Kidney (tissue), 14 donors: ENCODE data around the gene DCP1A. TPM values are rescaled to one million over a fixed set of nuclear protein-coding genes. Genes with fewer than 3 reads are reported as not detected.
A peak's percentile ranks its signal among the peaks of the same experiment; 100 is the strongest.

ENCODE experiments used
- DNase-seq, 5 donors: peaks; one replicate each; pipeline ENCODE4 v3.0.0-alpha.2; 2013 to 2020
- FAIRE-seq: peaks from 2 replicates; lab custom pipeline; 2012; peaks lifted over from hg19 to GRCh38; lab: Jason Lieb, UNC
- H3K27ac ChIP-seq, 2 donors: one replicate each; pipeline ENCODE4 v1.7.0; 2013; ENCODE audit warnings: low read depth in 2 of 2, low read length in 2 of 2, inconsistent platforms in 1 of 2
- H3K27me3 ChIP-seq: one replicate; pipeline ENCODE4 v1.7.1; 2013; ENCODE audit warnings: low read length, inconsistent platforms; ENCODE audit not compliant: control insufficient read depth, insufficient read depth
- H3K36me3 ChIP-seq, 3 donors: one replicate each; pipeline versions ENCODE4 v1.7.0 to v1.7.1; 2013; ENCODE audit warnings: low read length in 3 of 3, control low read depth in 1 of 3, inconsistent platforms in 1 of 3; ENCODE audit not compliant: insufficient read depth in 3 of 3, control insufficient read depth in 2 of 3
- H3K4me1 ChIP-seq, 3 donors: one replicate each; pipeline versions ENCODE4 v1.7.0 to v1.7.1; 2013; ENCODE audit warnings: low read length in 3 of 3, inconsistent platforms in 1 of 3, low read depth in 1 of 3; ENCODE audit not compliant: control insufficient read depth in 2 of 3, insufficient read depth in 2 of 3
- H3K4me3 ChIP-seq, 3 donors: one replicate each; pipeline versions ENCODE4 v1.7.0 to v1.8.1; 2013; ENCODE audit warnings: low read length in 3 of 3, control low read depth in 1 of 3, inconsistent platforms in 1 of 3
- H3K9ac ChIP-seq, 3 donors: one replicate each; pipeline versions ENCODE4 v1.7.0 to v1.7.1; 2013; ENCODE audit warnings: low read length in 3 of 3, control low read depth in 1 of 3, inconsistent platforms in 1 of 3
- H3K9me3 ChIP-seq, 3 donors: one replicate each; pipeline versions ENCODE4 v1.7.0 to v1.7.1; 2013; ENCODE audit warnings: low read length in 3 of 3, control low read depth in 1 of 3, inconsistent platforms in 1 of 3; ENCODE audit not compliant: control insufficient read depth in 2 of 3, insufficient read depth in 1 of 3
- CTCF ChIP-seq: IDR thresholded peaks from 3 replicates; pipeline ENCODE4 v1.5.1; 2012; ENCODE audit warnings: mild to moderate bottlenecking, moderate library complexity, borderline replicate concordance; ENCODE audit not compliant: insufficient read depth; ENCODE audit errors: extremely low read depth
- intact Hi-C: fragments of 100-400 bp; cut with DNase I; formaldehyde crosslinking; loops from one replicate; pipeline ENCODE4 v1.11.1; 2022
- polyA plus RNA-seq: library from polyadenylated mRNA; stranded (reverse); fragments of 350-450 nt; fragmentation: Illumina TruSeq; extraction: RNeasy Lipid Tissue Mini Kit (QIAGEN cat#74804); gene quantifications from one replicate; pipeline ENCODE4 v1.2.3, GENCODE V29; 2014; ENCODE audit warnings: low read depth, low replicate concordance; ENCODE audit not compliant: insufficient read depth
- total RNA-seq: library from RNA; stranded (reverse); fragmentation: NEBNext Ultra II Directional; extraction: Animal tissue kit (Norgen Biotek cat#: 25700); gene quantifications from one replicate; pipeline ENCODE4 v1.2.1, GENCODE V29; 2021
- donor health status: control.
- donor health status: control.
- donor health status: control.
- donor health status: control.
- donor health status: control.
- donor health status: DM: yes; HTN: yes; CAD: no.
- donor health status: Normal renal cell carcinoma (clear cell type).

The DCP1A gene
- total and polyA plus RNA-seq, 2 donors from 2014 or later: 4.9 to 21.0 TPM

GRCh38 chr3:53243785-53244184 lies 103.6 kb downstream of the DCP1A start:
- no peak overlapping the region for H3K9ac ChIP-seq
- H3K9me3 ChIP-seq: no peaks in the 10 kb centered on the region
- FAIRE-seq (no peak), DNase-seq (no peak)
- H3K27ac ChIP-seq: no peak overlapping the region
- H3K36me3 ChIP-seq: peaks cover 0 to 19% (median 7%) of the 10 kb centered on the region in 3 donors
- H3K27me3 ChIP-seq: no peaks in the 10 kb centered on the region
- H3K4me1 ChIP-seq: peaks cover 0 to 19% (median 8%) of the 10 kb centered on the region in 3 donors
- H3K4me3 ChIP-seq: no peak overlapping the region
- intact Hi-C loops: no loop called here
- TF ChIP-seq CTCF: no peak

GRCh38 chr3:53243165-53243564 lies 104.2 kb downstream of the DCP1A start:
- Histone ChIP-seq H3K4me1 (peaks cover under 1 to 25% (median 14%) of the 10 kb centered on the region in 3 donors), H3K27me3 (no peaks in the 10 kb centered on the region), H3K9me3 (no peaks in the 10 kb centered on the region), H3K4me3 (no peak overlapping the region), H3K9ac (no peak overlapping the region), H3K27ac (no peak overlapping the region), H3K36me3 (peaks cover 0 to 19% (median 7%) of the 10 kb centered on the region in 3 donors)
- peak in 3 of 5 donors; percentile 16 to 32 (median 28) for DNase-seq
- intact Hi-C loops: no loop called here
- TF ChIP-seq CTCF: no peak
- no peak for FAIRE-seq

GRCh38 chr3:53242642-53243041 lies 104.7 kb downstream of the DCP1A start:
- no peak overlapping the region for H3K27ac ChIP-seq
- no peak for TF ChIP-seq CTCF
- H3K9ac ChIP-seq: no peak overlapping the region
- intact Hi-C loops: no loop called here
- no peak overlapping the region for H3K4me3 ChIP-seq
- FAIRE-seq (no peak), DNase-seq (no peak)
- no peaks in the 10 kb centered on the region for H3K9me3 ChIP-seq
- peaks cover 2 to 23% (median 15%) of the 10 kb centered on the region in 3 donors for H3K4me1 ChIP-seq
- H3K36me3 ChIP-seq: peaks cover 0 to 19% (median 7%) of the 10 kb centered on the region in 3 donors
- H3K27me3 ChIP-seq: no peaks in the 10 kb centered on the region

GRCh38 chr3:53242155-53242554 lies 105.2 kb downstream of the DCP1A start:
- H3K36me3 ChIP-seq: peaks cover 0 to 19% (median 7%) of the 10 kb centered on the region in 3 donors
- intact Hi-C loops: no loop called here
- H3K4me1 ChIP-seq: peaks cover 2 to 24% (median 15%) of the 10 kb centered on the region in 3 donors
- H3K4me3 ChIP-seq: no peak overlapping the region
- TF ChIP-seq CTCF: no peak
- H3K9me3 ChIP-seq: no peaks in the 10 kb centered on the region
- no peaks in the 10 kb centered on the region for H3K27me3 ChIP-seq
- H3K9ac ChIP-seq: no peak overlapping the region
- no peak overlapping the region for H3K27ac ChIP-seq
- DNase-seq: no peak
- no peak for FAIRE-seq
